Measurements from ENCODE around the gene RNF113A. TPM values are rescaled to one million over a fixed set of nuclear protein-coding genes. Genes with fewer than 3 reads are reported as not detected.

The RNF113A gene
- total RNA-seq, 1 experiment from 2014 or later: 18.1 TPM

DNA sequence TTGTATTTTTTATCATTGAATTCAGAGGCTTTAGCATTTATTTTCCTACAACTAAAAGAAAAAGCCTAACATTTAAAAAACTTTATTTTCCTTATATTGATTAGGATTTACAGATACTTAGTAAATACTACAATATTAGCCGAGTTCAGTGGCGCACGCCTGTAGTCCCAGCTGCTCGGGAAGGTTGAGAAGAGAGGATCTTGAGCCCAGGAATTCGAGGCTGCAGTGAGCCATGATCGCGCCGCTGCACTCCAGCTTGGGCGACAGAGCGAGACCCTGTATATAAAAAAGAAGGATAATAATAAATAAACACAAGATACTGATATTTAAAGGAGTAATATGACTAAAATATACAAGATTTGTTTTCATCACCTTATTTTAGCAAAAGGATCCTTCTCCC, 18.1 kb downstream of the RNF113A start:
- TF ChIP-seq, protein P1, sequence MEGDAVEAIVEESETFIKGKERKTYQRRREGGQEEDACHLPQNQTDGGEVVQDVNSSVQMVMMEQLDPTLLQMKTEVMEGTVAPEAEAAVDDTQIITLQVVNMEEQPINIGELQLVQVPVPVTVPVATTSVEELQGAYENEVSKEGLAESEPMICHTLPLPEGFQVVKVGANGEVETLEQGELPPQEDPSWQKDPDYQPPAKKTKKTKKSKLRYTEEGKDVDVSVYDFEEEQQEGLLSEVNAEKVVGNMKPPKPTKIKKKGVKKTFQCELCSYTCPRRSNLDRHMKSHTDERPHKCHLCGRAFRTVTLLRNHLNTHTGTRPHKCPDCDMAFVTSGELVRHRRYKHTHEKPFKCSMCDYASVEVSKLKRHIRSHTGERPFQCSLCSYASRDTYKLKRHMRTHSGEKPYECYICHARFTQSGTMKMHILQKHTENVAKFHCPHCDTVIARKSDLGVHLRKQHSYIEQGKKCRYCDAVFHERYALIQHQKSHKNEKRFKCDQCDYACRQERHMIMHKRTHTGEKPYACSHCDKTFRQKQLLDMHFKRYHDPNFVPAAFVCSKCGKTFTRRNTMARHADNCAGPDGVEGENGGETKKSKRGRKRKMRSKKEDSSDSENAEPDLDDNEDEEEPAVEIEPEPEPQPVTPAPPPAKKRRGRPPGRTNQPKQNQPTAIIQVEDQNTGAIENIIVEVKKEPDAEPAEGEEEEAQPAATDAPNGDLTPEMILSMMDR (conservative IDR thresholded peaks at IDR 0.05; ENCODE audit: low read depth, low read length): no peak
- no peak for TF ChIP-seq EZH2 (IDR thresholded peaks at IDR 0.05; ENCODE audit: borderline replicate concordance, low read depth, low read length, poor library complexity, severe bottlenecking)
- DNase-seq (ENCODE audit: low spot score): no peak
- Histone ChIP-seq H3K27me3 (replicated peaks; ENCODE audit: insufficient read depth, low read depth, low read length, poor library complexity) (no peaks in the 10 kb centered on the region), H3K4me3 (ENCODE audit: low read depth, low read length, poor library complexity, severe bottlenecking) (peak overlapping the region; percentile 70), H3K36me3 (ENCODE audit: insufficient read depth, low read length, poor library complexity, severe bottlenecking) (peaks cover 17% of the 10 kb centered on the region), H3K9me3 (ENCODE audit: low read depth, low read length, poor library complexity, severe bottlenecking) (no peaks in the 10 kb centered on the region), H3K27ac (ENCODE audit: low read depth, low read length, poor library complexity, severe bottlenecking) (peak overlapping the region; percentile 63), H3K4me1 (ENCODE audit: insufficient read depth, low read length, poor library complexity, severe bottlenecking) (peaks cover 7% of the 10 kb centered on the region)
- CTCF ChIA-PET: no interaction called here
- TSS peak; percentile 86 for BruUV-seq (replicated peaks)
- intact Hi-C loops (cut with micrococcal nuclease; ENCODE audit: unreplicated experiment): loop anchor here (1.0 kb wide), 1 partner anchor 18 kb away; the partner anchor contains the start of genes NDUFA1 and RNF113A
- POLR2A ChIA-PET (ENCODE audit: low non-redundant PET): no interaction called here

DNA sequence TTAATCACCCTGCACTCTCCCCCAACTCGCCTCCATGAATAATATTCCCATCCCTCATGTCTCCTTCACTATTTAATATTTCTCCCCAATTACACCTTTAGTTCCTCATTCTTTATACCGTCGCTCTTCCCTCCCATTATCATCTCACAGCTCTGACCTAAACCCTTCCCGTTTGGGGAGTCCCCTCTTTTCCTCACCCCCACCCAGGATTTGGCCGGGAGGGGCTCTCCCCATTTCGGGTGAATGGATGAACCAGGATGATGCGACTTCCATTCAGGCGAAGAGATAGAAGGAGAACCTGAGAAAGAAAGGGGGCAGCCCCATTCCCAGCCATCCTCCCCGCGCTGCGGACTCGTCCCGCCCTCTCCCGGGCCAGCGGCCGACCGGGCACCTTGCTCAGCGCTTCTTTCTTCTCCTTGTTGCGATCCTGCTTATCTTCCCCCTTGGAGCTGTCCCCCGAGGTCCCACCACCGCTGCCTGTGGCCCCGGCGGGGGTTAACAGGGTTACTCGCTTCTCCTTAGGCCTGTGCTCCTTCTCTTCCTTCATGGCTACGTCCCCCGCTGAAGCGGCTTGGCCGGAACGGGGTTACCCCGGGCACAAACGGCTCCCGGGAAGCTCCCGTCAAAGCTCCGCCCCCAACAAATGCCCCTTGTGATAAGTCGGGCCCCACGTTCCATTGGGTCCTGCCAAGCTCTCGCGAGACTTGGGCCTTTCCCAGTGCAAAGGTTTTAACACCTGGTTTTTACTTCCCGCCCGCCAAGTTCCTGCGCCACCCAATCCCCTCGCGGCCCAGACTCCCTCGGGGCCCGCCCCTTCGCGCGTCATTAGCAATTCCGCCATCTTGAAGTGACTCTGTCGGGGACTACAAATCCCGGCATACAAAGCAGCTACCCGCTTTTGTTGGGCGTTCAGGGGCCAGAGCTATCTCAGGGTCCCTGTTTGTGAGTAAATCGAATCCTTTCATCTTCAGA, 18.9 kb downstream of the RNF113A start, which contains the start of gene UPF3B:
Gene UPF3B, minus strand, starts transcription at position 582 of the 972 bp plus-strand sequence. Its CDS starts 35 bp downstream, at position 547.
- peak; percentile 98 for DNase-seq (ENCODE audit: low spot score)
- ChIA-PET POLR2A (ENCODE audit: low non-redundant PET) (interaction anchor here (0.6 kb wide), 1 partner anchor 12 kb away, joined by 4 read pairs; no protein-coding TSS in a partner anchor), CTCF (interaction anchor here (0.5 kb wide), 1 partner anchor 456 kb away, joined by 4 read pairs; no protein-coding TSS in a partner anchor)
- Histone ChIP-seq H3K27ac (ENCODE audit: low read depth, low read length, poor library complexity, severe bottlenecking) (peak within 1 kb of the TSS; percentile 85), H3K27me3 (replicated peaks; ENCODE audit: insufficient read depth, low read depth, low read length, poor library complexity) (no peaks in the 10 kb centered on the region), H3K4me1 (ENCODE audit: insufficient read depth, low read length, poor library complexity, severe bottlenecking) (peaks cover 7% of the 10 kb centered on the region), H3K36me3 (ENCODE audit: insufficient read depth, low read length, poor library complexity, severe bottlenecking) (peaks cover 19% of the 10 kb centered on the region), H3K9me3 (ENCODE audit: low read depth, low read length, poor library complexity, severe bottlenecking) (no peaks in the 10 kb centered on the region), H3K4me3 (ENCODE audit: low read depth, low read length, poor library complexity, severe bottlenecking) (peak within 1 kb of the TSS; percentile 70)
- intact Hi-C loops (cut with micrococcal nuclease; ENCODE audit: unreplicated experiment): loop anchor here (1.0 kb wide), 1 partner anchor 19 kb away; the partner anchor contains the start of genes NDUFA1 and RNF113A
- no TSS peak for BruUV-seq (replicated peaks)
- TF ChIP-seq, protein P1 (conservative IDR thresholded peaks at IDR 0.05; ENCODE audit: low read depth, low read length): no peak
- no peak for TF ChIP-seq EZH2 (IDR thresholded peaks at IDR 0.05; ENCODE audit: borderline replicate concordance, low read depth, low read length, poor library complexity, severe bottlenecking)

DNA sequence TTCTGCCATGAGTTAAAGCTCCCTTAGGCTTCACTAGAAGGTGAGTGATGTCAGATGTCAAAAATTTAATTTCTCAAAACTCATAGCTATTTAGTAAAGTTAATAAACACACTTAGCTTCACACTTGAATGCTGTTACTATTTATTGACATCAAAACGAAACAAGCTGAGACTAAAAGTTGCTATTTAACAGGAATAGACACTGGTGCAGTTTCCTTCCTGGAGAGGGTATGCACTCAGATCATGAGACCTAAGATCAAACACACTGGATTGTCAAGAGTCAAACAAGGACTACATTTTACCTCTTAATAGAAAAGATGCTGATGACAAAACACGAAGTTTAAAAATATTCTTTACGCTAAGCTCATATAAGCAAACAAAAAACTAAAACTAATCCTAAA, 37.6 kb downstream of the RNF113A start:
- ChIA-PET CTCF (no interaction called here), POLR2A (ENCODE audit: low non-redundant PET) (no interaction called here)
- BruUV-seq (replicated peaks): no TSS peak
- TF ChIP-seq EZH2 (IDR thresholded peaks at IDR 0.05; ENCODE audit: borderline replicate concordance, low read depth, low read length, poor library complexity, severe bottlenecking): no peak
- TF ChIP-seq, protein P1 (conservative IDR thresholded peaks at IDR 0.05; ENCODE audit: low read depth, low read length): no peak
- no peak overlapping the region for H3K27ac ChIP-seq (ENCODE audit: low read depth, low read length, poor library complexity, severe bottlenecking)
- no peak overlapping the region for H3K4me3 ChIP-seq (ENCODE audit: low read depth, low read length, poor library complexity, severe bottlenecking)
- DNase-seq (ENCODE audit: low spot score): no peak
- no peaks in the 10 kb centered on the region for H3K9me3 ChIP-seq (ENCODE audit: low read depth, low read length, poor library complexity, severe bottlenecking)
- no peaks in the 10 kb centered on the region for H3K27me3 ChIP-seq (replicated peaks; ENCODE audit: insufficient read depth, low read depth, low read length, poor library complexity)
- intact Hi-C loops (cut with micrococcal nuclease; ENCODE audit: unreplicated experiment): no loop called here
- H3K4me1 ChIP-seq (ENCODE audit: insufficient read depth, low read length, poor library complexity, severe bottlenecking): no peaks in the 10 kb centered on the region
- H3K36me3 ChIP-seq (ENCODE audit: insufficient read depth, low read length, poor library complexity, severe bottlenecking): peaks cover 11% of the 10 kb centered on the region
